ENCODE results near the gene RAX2.

- TF ChIP-seq POLR2A (IDR thresholded peaks at IDR 0.05) (no peak), CTCF (IDR thresholded peaks at IDR 0.05) (no peak)
Measured at GRCh38 chr19:3745363-3746045, 26.5 kb downstream of the RAX2 start.
